SJSA1 (cell line): ENCODE results near the gene PALLD. TPM values are rescaled to one million over a fixed set of nuclear protein-coding genes. Genes with fewer than 3 reads are reported as not detected.
A peak's percentile ranks its signal among the peaks of the same experiment; 100 is the strongest.

Experiments used
- DNase-seq, 2 experiments: peaks; one replicate each; pipeline ENCODE4 v3.0.0-alpha.2; 2015 to 2020; ENCODE audit warnings: low spot score in 2 of 2, low read depth in 1 of 2
- H3K27ac ChIP-seq: fragments of 250-450 bp; sonication (Bioruptor Pico); 2 replicates; pipeline ENCODE4 v1.5.1; 2020; ENCODE audit warnings: mild to moderate bottlenecking, moderate library complexity
- H3K27me3 ChIP-seq: fragments of 250-450 bp; sonication (Bioruptor Pico); replicated peaks from 2 replicates; pipeline ENCODE4 v1.5.1; 2020; ENCODE audit warnings: mild to moderate bottlenecking, moderate library complexity
- H3K36me3 ChIP-seq: fragments of 250-450 bp; sonication (Bioruptor Pico); 2 replicates; pipeline ENCODE4 v1.5.1; 2020; ENCODE audit warnings: mild to moderate bottlenecking
- H3K4me1 ChIP-seq: fragments of 250-450 bp; sonication (Bioruptor Pico); replicated peaks from 2 replicates; pipeline ENCODE4 v1.6.1; 2021; ENCODE audit warnings: mild to moderate bottlenecking
- H3K4me3 ChIP-seq: fragments of 250-450 bp; sonication (Bioruptor Pico); 2 replicates; pipeline ENCODE4 v1.5.1; 2020; ENCODE audit warnings: mild to moderate bottlenecking
- H3K9me3 ChIP-seq: fragments of 250-450 bp; sonication (Bioruptor Pico); replicated peaks from 2 replicates; pipeline ENCODE4 v1.5.1; 2020; ENCODE audit warnings: mild to moderate bottlenecking
- total RNA-seq: library from RNA; depleted of rRNA; stranded (reverse); fragments of >200 nt; shearing (Covaris generic); gene quantifications from 2 replicates; pipeline ENCODE4 v1.2.3, GENCODE V29; 2014

The PALLD gene
- total RNA-seq, 1 experiment from 2014 or later, result 118 TPM

DNA sequence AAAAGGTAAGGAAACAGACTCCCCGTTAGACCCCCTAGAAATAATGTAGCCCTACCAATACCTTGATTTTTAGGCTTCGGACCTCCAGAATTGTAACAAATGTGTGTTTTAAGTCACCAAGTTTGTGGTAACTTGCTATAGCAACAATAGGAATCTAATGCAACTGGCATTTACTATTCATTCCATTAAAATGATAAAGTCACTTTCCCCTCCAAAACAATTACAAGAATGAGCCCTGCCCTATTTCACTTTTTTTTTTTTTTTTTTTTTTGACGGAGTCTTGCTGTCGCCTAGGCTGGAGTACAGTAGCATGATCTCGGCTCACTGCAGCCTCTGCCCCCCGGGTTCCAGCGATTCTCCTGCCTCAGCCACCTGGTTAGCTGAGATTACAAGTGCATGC lies 13.0 kb upstream of the PALLD start:
- Histone ChIP-seq H3K4me1 (peaks cover 63% of the 10 kb centered on the region), H3K4me3 (no peak overlapping the region)

DNA sequence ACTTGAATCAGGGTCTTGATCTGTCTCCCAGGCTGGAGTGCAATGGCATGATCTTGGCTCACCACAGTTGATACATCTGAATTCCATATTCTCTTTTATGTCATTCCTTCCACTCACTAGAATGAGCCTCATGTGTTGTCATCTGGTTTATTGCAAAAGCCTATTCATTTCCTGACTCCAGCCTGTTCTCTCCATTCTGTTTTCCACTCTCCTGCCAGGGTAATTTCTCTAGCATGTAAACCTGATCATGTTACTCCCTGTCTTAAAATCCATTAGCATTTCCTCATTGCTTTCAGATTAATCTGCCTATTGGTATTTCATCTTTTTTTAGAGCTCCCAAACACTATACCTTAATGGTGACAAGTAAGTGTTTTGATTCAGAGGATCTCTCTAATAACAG lies 12.2 kb upstream of the PALLD start:
- H3K27me3 ChIP-seq, result no peaks in the 10 kb centered on the region
- H3K9me3 ChIP-seq, result 0 out of 2 replicates have a peak, but pooled peaks cover 3% of the 10 kb centered on the region
- H3K4me3 ChIP-seq, result no peak overlapping the region
- H3K27ac ChIP-seq, result peak overlapping the region; percentile 97
- peaks cover 57% of the 10 kb centered on the region for H3K4me1 ChIP-seq
- peak in 1 of 2 experiments; percentile 42 for DNase-seq
- peaks cover 3% of the 10 kb centered on the region; the same call in 1 of the 2 replicates for H3K36me3 ChIP-seq

More for the DNA sequence above, 13.0 kb upstream of the PALLD start:
- Histone ChIP-seq H3K36me3 (peaks cover 9% of the 10 kb centered on the region; the same call in 1 of the 2 replicates), H3K27me3 (no peaks in the 10 kb centered on the region), H3K9me3 (0 out of 2 replicates have a peak, but pooled peaks cover 6% of the 10 kb centered on the region), H3K27ac (peak overlapping the region; percentile 97)
- DNase-seq, result peak; percentile 51 to 79

GRCh38 chr4:168485156-168485910 lies 11.5 kb upstream of the PALLD start:
- Histone ChIP-seq H3K4me1 (peaks cover 57% of the 10 kb centered on the region), H3K36me3 (no peaks in the 10 kb centered on the region), H3K27me3 (no peaks in the 10 kb centered on the region), H3K4me3 (no peak overlapping the region), H3K9me3 (0 out of 2 replicates have a peak, but pooled peaks cover 3% of the 10 kb centered on the region), H3K27ac (peak overlapping the region; percentile 97)
- DNase-seq, result no peak

DNA sequence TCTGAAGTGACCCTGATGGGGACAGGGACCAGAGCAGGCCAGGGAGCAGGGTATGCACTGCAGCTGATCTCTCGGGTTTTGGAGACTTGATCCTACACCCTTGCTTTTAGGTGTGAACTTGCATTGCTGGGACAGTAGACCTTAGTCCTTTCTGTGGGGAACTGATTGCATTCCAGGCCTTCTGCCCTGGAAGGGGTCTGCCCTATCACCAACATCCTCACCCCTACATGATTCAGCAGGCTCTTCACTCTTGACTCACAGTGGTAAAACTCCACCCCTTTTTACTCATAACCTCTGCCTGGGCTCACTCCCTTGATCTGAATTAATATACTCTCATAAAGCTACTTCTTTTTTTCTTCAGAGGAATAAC lies 10.0 kb upstream of the PALLD start:
- DNase-seq, result peak; percentile 50 to 51
- Histone ChIP-seq H3K9me3 (0 out of 2 replicates have a peak, but pooled peaks cover 3% of the 10 kb centered on the region), H3K4me1 (peaks cover 50% of the 10 kb centered on the region), H3K27ac (peak overlapping the region; percentile 39), H3K36me3 (no peaks in the 10 kb centered on the region), H3K4me3 (no peak overlapping the region), H3K27me3 (no peaks in the 10 kb centered on the region)

DNA sequence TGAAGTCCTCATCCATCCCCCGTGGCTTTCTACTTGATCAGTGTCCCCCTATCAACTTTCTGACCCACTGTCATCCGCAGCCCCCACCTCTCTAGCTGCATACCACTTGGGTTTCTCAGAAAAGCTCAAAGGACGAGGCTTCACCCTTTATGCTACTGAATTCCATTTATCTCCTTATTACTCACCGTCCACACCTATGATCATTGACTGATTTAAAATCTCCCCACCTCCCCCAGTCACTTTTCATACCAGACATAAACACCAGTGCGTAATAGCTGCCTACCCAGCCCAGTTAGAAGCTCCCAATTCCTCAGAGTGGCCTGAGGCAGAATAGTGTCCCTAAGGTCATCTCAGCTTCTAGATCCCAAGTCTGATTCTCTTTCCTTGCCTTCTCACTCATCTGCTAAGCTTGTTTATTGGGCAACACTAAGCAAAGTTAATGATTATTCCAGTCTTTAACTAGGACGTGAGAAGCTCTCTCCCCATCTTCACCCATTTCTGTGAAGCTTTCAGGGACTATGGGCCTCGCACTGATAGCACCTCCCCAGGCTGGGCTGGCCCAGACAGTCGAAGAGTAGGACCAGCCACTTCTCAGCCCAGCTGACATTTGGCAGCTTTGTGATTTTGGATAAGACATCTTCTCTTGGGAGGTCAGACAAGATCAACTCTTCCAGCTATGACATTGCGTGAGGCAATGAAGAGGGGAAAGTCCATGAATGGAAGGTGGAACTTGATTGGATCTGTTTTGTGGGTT lies 9.4 kb upstream of the PALLD start:
- H3K27me3 ChIP-seq, result no peaks in the 10 kb centered on the region
- H3K9me3 ChIP-seq, result 0 out of 2 replicates have a peak, but pooled peaks cover 3% of the 10 kb centered on the region
- H3K36me3 ChIP-seq, result no peaks in the 10 kb centered on the region
- peaks cover 44% of the 10 kb centered on the region for H3K4me1 ChIP-seq
- H3K27ac ChIP-seq, result peak overlapping the region; percentile 39
- H3K4me3 ChIP-seq, result no peak overlapping the region
- no peak for DNase-seq

DNA sequence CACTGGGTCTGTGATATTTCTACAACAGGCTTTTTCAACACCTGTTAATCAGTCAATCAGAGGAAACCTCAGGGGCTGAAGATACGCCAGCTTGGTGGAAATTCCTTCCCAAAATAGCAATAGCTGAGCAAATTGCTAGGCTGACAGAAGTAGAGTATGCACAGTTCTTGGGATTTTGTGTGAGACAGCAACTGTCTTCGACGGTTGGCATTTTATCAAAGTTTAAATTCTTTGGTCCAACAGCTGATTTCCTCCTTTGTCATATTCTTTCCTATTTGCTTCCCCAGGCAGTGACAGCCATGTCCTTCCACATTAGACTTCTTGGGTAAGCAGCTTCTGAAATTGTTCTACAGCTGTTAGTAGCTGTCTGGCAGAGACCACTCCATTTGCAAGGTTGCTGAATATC lies 8.0 kb upstream of the PALLD start:
- no peak overlapping the region for H3K4me3 ChIP-seq
- H3K27ac ChIP-seq, result no peak overlapping the region
- H3K36me3 ChIP-seq, result no peaks in the 10 kb centered on the region
- 0 out of 2 replicates have a peak, but pooled peaks cover 3% of the 10 kb centered on the region for H3K9me3 ChIP-seq
- no peak for DNase-seq
- H3K27me3 ChIP-seq, result no peaks in the 10 kb centered on the region
- H3K4me1 ChIP-seq, result peaks cover 31% of the 10 kb centered on the region

GRCh38 chr4:168489616-168490015 lies 7.2 kb upstream of the PALLD start:
- no peak for DNase-seq
- H3K9me3 ChIP-seq, result no peaks in the 10 kb centered on the region
- no peak overlapping the region for H3K4me3 ChIP-seq
- no peaks in the 10 kb centered on the region for H3K27me3 ChIP-seq
- no peaks in the 10 kb centered on the region for H3K36me3 ChIP-seq
- H3K27ac ChIP-seq, result no peak overlapping the region
- peaks cover 24% of the 10 kb centered on the region for H3K4me1 ChIP-seq

- no peaks in the 10 kb centered on the region for H3K27me3 ChIP-seq
- H3K27ac ChIP-seq, result no peak overlapping the region
- DNase-seq, result no peak
- no peaks in the 10 kb centered on the region for H3K9me3 ChIP-seq
- H3K4me3 ChIP-seq, result no peak overlapping the region
- H3K4me1 ChIP-seq, result peaks cover 14% of the 10 kb centered on the region
- H3K36me3 ChIP-seq, result no peaks in the 10 kb centered on the region
Measured at GRCh38 chr4:168490711-168491110, 6.1 kb upstream of the PALLD start.

DNA sequence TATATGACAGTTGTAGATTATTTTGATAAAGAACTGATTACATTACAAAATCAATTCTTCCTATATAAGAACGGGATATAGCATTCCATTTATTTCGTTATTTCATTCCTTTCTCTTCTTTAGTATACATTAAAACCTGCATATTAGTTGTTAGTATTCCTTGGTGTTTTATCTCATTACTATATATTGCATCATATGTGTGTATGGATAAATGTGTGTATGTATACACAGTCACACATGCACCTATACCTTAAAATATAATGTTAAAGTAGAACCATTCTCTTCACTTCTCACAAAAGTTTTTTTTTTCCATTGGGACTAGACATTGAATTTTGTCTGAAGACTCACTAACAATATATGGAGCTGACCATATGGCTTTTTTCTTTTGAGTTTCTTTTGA lies 5.3 kb upstream of the PALLD start:
- Histone ChIP-seq H3K27me3 (no peaks in the 10 kb centered on the region), H3K4me1 (peaks cover 14% of the 10 kb centered on the region), H3K36me3 (no peaks in the 10 kb centered on the region), H3K27ac (no peak overlapping the region), H3K4me3 (no peak overlapping the region), H3K9me3 (no peaks in the 10 kb centered on the region)
- no peak for DNase-seq

GRCh38 chr4:168498251-168498650 lies 1.4 kb downstream of the PALLD start:
- no peak overlapping the region for H3K4me3 ChIP-seq
- no peaks in the 10 kb centered on the region for H3K9me3 ChIP-seq
- no peak overlapping the region for H3K27ac ChIP-seq
- no peaks in the 10 kb centered on the region for H3K27me3 ChIP-seq
- H3K36me3 ChIP-seq, result no peaks in the 10 kb centered on the region
- H3K4me1 ChIP-seq, result 0 out of 2 replicates have a peak, but pooled peaks cover 3% of the 10 kb centered on the region
- DNase-seq, result no peak

- Histone ChIP-seq H3K36me3 (no peaks in the 10 kb centered on the region), H3K27ac (no peak overlapping the region), H3K27me3 (no peaks in the 10 kb centered on the region), H3K4me1 (0 out of 2 replicates have a peak, but pooled peaks cover 3% of the 10 kb centered on the region), H3K9me3 (no peaks in the 10 kb centered on the region), H3K4me3 (no peak overlapping the region)
- DNase-seq, result no peak
Measured at GRCh38 chr4:168499241-168499640, 2.4 kb downstream of the PALLD start.

DNA sequence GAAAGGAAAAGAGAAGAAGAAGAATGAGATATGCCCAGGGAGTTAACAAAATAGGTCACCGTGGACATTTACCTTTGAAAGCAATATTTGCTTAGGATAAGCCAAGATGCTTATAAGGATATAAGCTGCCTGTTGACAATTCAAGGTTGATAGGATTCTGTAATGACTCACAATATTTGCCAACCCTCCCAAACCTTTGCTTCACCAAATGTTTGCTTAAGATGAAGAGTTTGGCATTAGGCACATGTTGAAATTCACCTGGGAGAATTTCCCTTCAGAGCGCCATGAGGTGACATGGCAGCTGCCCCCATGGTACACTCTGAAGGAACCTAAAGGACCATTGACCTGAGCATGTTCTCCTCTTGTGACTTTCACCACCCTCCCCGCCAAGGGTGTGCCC lies 4.6 kb downstream of the PALLD start:
- Histone ChIP-seq H3K4me1 (0 out of 2 replicates have a peak, but pooled peaks cover 3% of the 10 kb centered on the region), H3K27me3 (no peaks in the 10 kb centered on the region), H3K4me3 (no peak overlapping the region), H3K36me3 (no peaks in the 10 kb centered on the region), H3K9me3 (no peaks in the 10 kb centered on the region), H3K27ac (no peak overlapping the region)
- DNase-seq, result no peak

DNA sequence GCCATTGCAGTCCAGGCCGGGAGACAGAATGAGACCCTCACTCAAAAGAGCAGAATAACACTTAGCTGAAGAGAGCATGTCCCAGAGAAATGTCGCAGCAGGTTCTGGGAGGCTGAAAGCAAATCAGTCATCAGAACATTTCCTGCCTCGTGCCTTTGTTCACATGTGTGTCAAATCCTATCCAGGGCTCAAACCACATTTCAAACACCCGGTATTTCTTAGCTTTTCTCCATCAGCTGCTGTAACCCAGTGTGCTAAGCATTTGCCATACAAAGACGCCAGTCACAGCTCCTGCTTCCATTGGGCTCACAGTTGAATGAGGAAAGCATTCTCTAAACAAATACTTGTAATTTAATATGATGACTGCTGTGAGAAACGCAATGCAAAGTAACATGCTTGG lies 6.0 kb downstream of the PALLD start:
- no peak for DNase-seq
- H3K4me1 ChIP-seq, result 0 out of 2 replicates have a peak, but pooled peaks cover 3% of the 10 kb centered on the region
- H3K36me3 ChIP-seq, result no peaks in the 10 kb centered on the region
- no peaks in the 10 kb centered on the region for H3K27me3 ChIP-seq
- no peak overlapping the region for H3K27ac ChIP-seq
- no peak overlapping the region for H3K4me3 ChIP-seq
- no peaks in the 10 kb centered on the region for H3K9me3 ChIP-seq
